Astrocyte (in vitro differentiated cells and primary cell): ENCODE measurements around the gene NR5A2. TPM values are rescaled to one million over a fixed set of nuclear protein-coding genes. Genes with fewer than 3 reads are reported as not detected.
A peak's percentile ranks its signal among the peaks of the same experiment; 100 is the strongest.

Experiments
- DNase-seq: peaks from one replicate; pipeline ENCODE4 v3.0.0-alpha.2; 2010; ENCODE audit warnings: low read depth
- FAIRE-seq: peaks from 2 replicates; lab custom pipeline; 2011; peaks lifted over from hg19 to GRCh38; lab: Jason Lieb, UNC
- H2AFZ ChIP-seq: 2 replicates; pipeline ENCODE4 v1.6.0; 2012; ENCODE audit warnings: low read depth, low read length, inconsistent platforms
- H3K27ac ChIP-seq: 2 replicates; pipeline ENCODE4 v1.5.1; 2011; ENCODE audit warnings: low read depth, low read length, inconsistent platforms
- H3K27me3 ChIP-seq: 2 replicates; pipeline ENCODE4 v1.6.0; 2011; ENCODE audit warnings: low read length, inconsistent platforms; ENCODE audit not compliant: insufficient read depth
- H3K36me3 ChIP-seq: 2 replicates; pipeline ENCODE4 v1.5.1; 2011; ENCODE audit warnings: low read length, inconsistent platforms; ENCODE audit not compliant: insufficient read depth
- H3K4me1 ChIP-seq: 2 replicates; pipeline ENCODE4 v1.5.1; 2011; ENCODE audit warnings: low read length, inconsistent platforms; ENCODE audit not compliant: insufficient read depth
- H3K4me2 ChIP-seq: 2 replicates; pipeline ENCODE4 v1.6.0; 2012; ENCODE audit warnings: low read length, inconsistent platforms
- H3K4me3 ChIP-seq: 2 replicates; pipeline ENCODE4 v1.5.1; 2011; ENCODE audit warnings: low read depth, mild to moderate bottlenecking, low read length, inconsistent platforms; ENCODE audit not compliant: insufficient read depth
- H3K79me2 ChIP-seq: 2 replicates; pipeline ENCODE4 v1.6.0; 2012; ENCODE audit warnings: mild to moderate bottlenecking, low read length, inconsistent platforms; ENCODE audit not compliant: insufficient read depth
- H3K9ac ChIP-seq: 2 replicates; pipeline ENCODE4 v1.6.0; 2012; ENCODE audit warnings: mild to moderate bottlenecking, low read length, inconsistent platforms
- H3K9me3 ChIP-seq: 2 replicates; pipeline ENCODE4 v1.5.1; 2012; ENCODE audit warnings: low read depth, mild to moderate bottlenecking, low read length, inconsistent platforms; ENCODE audit not compliant: insufficient read depth
- H4K20me1 ChIP-seq: 2 replicates; pipeline ENCODE4 v1.6.0; 2012; ENCODE audit warnings: low read length, inconsistent platforms; ENCODE audit not compliant: insufficient read depth
- H3K27ac Mint-ChIP-seq: one replicate; pipeline ENCODE4 v1.8.0; 2021; ENCODE audit warnings: mild to moderate bottlenecking, mixed read lengths; ENCODE audit not compliant: unreplicated experiment
- H3K27me3 Mint-ChIP-seq: one replicate; pipeline ENCODE4 v1.8.0; 2021; ENCODE audit warnings: low read depth, mixed read lengths; ENCODE audit not compliant: unreplicated experiment
- H3K36me3 Mint-ChIP-seq: one replicate; pipeline ENCODE4 v1.8.0; 2021; ENCODE audit warnings: low read depth, mixed read lengths; ENCODE audit not compliant: unreplicated experiment
- H3K4me1 Mint-ChIP-seq: one replicate; pipeline ENCODE4 v1.8.0; 2021; ENCODE audit warnings: low read depth, mixed read lengths; ENCODE audit not compliant: unreplicated experiment
- H3K4me3 Mint-ChIP-seq: one replicate; pipeline ENCODE4 v1.8.0; 2021; ENCODE audit warnings: mild to moderate bottlenecking, moderate library complexity, mixed read lengths; ENCODE audit not compliant: unreplicated experiment
- H3K9me3 Mint-ChIP-seq: one replicate; pipeline ENCODE4 v1.8.0; 2021; ENCODE audit warnings: mild to moderate bottlenecking, mixed read lengths; ENCODE audit not compliant: unreplicated experiment
- CTCF ChIP-seq: IDR thresholded peaks from 2 replicates; pipeline ENCODE4 v1.5.1; 2011; ENCODE audit warnings: low read depth, mild to moderate bottlenecking, inconsistent platforms, low read length, moderate library complexity; ENCODE audit not compliant: insufficient read depth
- EZH2 ChIP-seq: IDR thresholded peaks from 2 replicates; pipeline ENCODE4 v1.6.1; 2012; ENCODE audit warnings: mild to moderate bottlenecking, low read length, inconsistent platforms; ENCODE audit not compliant: insufficient read depth
- total RNA-seq: library from RNA; stranded (reverse); gene quantifications from 2 replicates; pipeline ENCODE4 v1.2.1, GENCODE V29; 2021

NR5A2 gene
- total RNA-seq, 1 donor from 2014 or later: 0.39 TPM

DNA sequence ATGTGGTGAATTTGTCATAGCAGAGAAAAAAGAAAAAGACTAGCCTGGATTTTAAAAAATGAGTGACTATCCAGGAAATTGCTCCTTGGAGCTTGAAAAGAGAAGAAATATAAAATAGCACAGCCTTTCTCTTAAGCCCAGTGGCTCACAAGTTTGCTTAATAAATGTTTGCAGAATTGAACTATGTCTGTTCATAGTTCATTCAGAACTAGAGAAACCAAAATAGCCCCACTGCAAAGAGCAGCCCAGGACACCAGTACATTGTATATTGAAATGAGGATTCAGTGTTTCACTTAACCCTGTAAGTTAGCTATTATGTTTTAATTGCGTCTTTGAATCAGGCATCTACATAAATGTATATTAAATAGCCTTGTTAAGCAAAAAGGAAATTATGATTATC, 88.8 kb downstream of the NR5A2 start:
- Mint-ChIP-seq H3K27ac (no peak overlapping the region), H3K4me1 (peaks cover 5% of the 10 kb centered on the region), H3K4me3 (no peak overlapping the region), H3K36me3 (no peaks in the 10 kb centered on the region), H3K9me3 (no peaks in the 10 kb centered on the region), H3K27me3 (no peaks in the 10 kb centered on the region)
- no peak for FAIRE-seq
- no peak overlapping the region for H3K4me3 ChIP-seq
- no peaks in the 10 kb centered on the region for H3K79me2 ChIP-seq
- no peaks in the 10 kb centered on the region for H4K20me1 ChIP-seq
- H3K36me3 ChIP-seq: no peaks in the 10 kb centered on the region
- no peak for DNase-seq
- H2AFZ ChIP-seq: no peak overlapping the region
- no peaks in the 10 kb centered on the region for H3K4me1 ChIP-seq
- TF ChIP-seq EZH2 (no peak), CTCF (no peak)
- no peak overlapping the region for H3K4me2 ChIP-seq
- H3K9ac ChIP-seq: no peak overlapping the region
- H3K27me3 ChIP-seq: peaks cover 4% of the 10 kb centered on the region
- H3K9me3 ChIP-seq: no peaks in the 10 kb centered on the region
- H3K27ac ChIP-seq: no peak overlapping the region

DNA sequence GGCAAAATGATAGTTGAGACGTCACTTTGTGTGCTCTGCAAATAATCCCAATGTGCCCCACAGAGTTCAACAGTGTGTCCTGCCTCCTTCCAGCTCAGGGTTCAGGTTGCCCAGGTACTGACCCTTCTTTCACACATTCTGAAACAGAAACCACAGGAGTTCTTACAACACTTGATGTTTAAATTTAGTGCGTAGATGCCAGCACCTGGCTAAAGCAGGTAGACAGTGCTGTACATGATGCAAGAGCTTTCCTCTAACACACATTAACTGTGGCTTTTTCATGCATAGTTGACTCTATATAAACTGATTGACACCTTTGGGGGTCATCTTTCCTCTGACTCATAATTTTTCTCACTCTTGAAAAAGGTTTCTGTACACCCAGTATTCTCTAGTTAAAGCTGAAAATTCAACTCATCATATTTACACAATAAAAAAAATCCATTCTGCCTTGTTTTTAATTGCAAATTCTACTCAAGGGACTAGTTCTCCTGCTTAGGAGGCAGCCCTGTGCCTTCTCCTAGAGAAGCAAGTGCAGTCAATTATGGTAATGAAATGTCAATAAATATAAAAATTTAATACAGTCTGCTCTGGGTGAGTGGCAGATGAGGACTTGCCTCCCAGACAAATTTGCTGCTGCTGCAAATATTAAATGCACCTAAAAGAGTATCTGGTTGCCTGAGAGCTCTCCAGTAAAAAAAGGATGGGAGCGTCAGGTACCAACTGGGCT, 91.4 kb downstream of the NR5A2 start:
- DNase-seq (no peak), FAIRE-seq (no peak)
- H2AFZ ChIP-seq: no peak overlapping the region
- peaks cover 5% of the 10 kb centered on the region for H3K4me1 Mint-ChIP-seq
- no peak overlapping the region for H3K27ac Mint-ChIP-seq
- H3K36me3 ChIP-seq: no peaks in the 10 kb centered on the region
- H3K4me2 ChIP-seq: no peak overlapping the region
- no peaks in the 10 kb centered on the region for H3K9me3 ChIP-seq
- no peak overlapping the region for H3K4me3 Mint-ChIP-seq
- H4K20me1 ChIP-seq: no peaks in the 10 kb centered on the region
- H3K79me2 ChIP-seq: no peaks in the 10 kb centered on the region
- no peak overlapping the region for H3K9ac ChIP-seq
- TF ChIP-seq CTCF (no peak), EZH2 (no peak)
- H3K36me3 Mint-ChIP-seq: no peaks in the 10 kb centered on the region
- no peaks in the 10 kb centered on the region for H3K4me1 ChIP-seq
- H3K27me3 Mint-ChIP-seq: peaks cover 4% of the 10 kb centered on the region
- no peak overlapping the region for H3K4me3 ChIP-seq
- peaks cover 4% of the 10 kb centered on the region for H3K27me3 ChIP-seq
- no peaks in the 10 kb centered on the region for H3K9me3 Mint-ChIP-seq
- H3K27ac ChIP-seq: no peak overlapping the region

- peak; percentile 32 for DNase-seq
- Histone ChIP-seq H3K9ac (no peak overlapping the region), H3K4me2 (no peak overlapping the region), H3K79me2 (no peaks in the 10 kb centered on the region), H3K4me1 (no peaks in the 10 kb centered on the region), H3K9me3 (no peaks in the 10 kb centered on the region), H4K20me1 (no peaks in the 10 kb centered on the region), H3K4me3 (no peak overlapping the region), H3K36me3 (no peaks in the 10 kb centered on the region), H3K27me3 (peaks cover 2% of the 10 kb centered on the region), H2AFZ (no peak overlapping the region), H3K27ac (no peak overlapping the region)
- Mint-ChIP-seq H3K4me1 (no peaks in the 10 kb centered on the region), H3K27me3 (peaks cover 4% of the 10 kb centered on the region), H3K4me3 (no peak overlapping the region), H3K9me3 (no peaks in the 10 kb centered on the region), H3K27ac (no peak overlapping the region), H3K36me3 (no peaks in the 10 kb centered on the region)
- no peak for FAIRE-seq
- TF ChIP-seq CTCF: no peak
Measured at GRCh38 chr1:200121421-200121820, 93.9 kb downstream of the NR5A2 start.
